Measurements from ENCODE around the gene APOL1.

APOL1 gene

DNA sequence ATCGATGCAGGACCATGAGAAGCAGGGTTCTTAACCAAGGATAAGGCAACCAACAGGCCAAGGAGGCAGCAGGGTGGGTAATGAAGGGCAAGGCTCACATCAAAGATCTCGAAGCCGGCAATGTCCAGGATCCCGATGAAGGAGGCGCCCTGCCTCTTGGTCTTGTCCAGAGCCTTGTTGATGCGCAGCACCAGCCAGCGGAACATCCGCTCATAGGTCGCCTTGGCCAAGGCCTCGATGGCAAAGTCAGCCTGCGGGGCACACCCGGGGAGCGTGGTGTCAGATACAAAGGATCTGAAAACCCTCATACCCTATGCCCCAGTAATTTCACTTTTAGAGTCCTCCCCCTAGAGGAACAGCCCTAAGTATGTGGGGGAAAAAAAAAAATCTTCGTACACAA lies 63.5 kb downstream of the APOL1 start:
- Histone ChIP-seq H3K27me3 (ENCODE audit: insufficient read depth, low read length, poor library complexity) (no peaks in the 10 kb centered on the region), H3K27ac (ENCODE audit: low read length) (no peak overlapping the region), H3K9ac (ENCODE audit: low read depth, low read length) (no peak overlapping the region), H3K4me1 (ENCODE audit: insufficient read depth, low read length) (no peaks in the 10 kb centered on the region), H4K20me1 (ENCODE audit: insufficient read depth, low read length) (peaks cover 3% of the 10 kb centered on the region; the same call in 1 of the 2 replicates), H3K4me2 (ENCODE audit: insufficient read depth, low read length) (no peak overlapping the region), H3K9me3 (ENCODE audit: insufficient read depth, low read length, severe bottlenecking) (no peaks in the 10 kb centered on the region), H2AFZ (ENCODE audit: low read depth, low read length) (no peak overlapping the region), H3K79me2 (ENCODE audit: insufficient read depth, low read length) (no peaks in the 10 kb centered on the region), H3K4me3 (ENCODE audit: low read depth in 1 of 2, low read length in 2 of 2) (no peak overlapping the region), H3K36me3 (ENCODE audit: insufficient read depth, low read length) (peaks cover 95% of the 10 kb centered on the region)
- no peak for TF ChIP-seq EZH2 (IDR thresholded peaks at IDR 0.05; ENCODE audit: borderline replicate concordance, low read depth, low read length, severe bottlenecking)
- TF ChIP-seq, protein P1, sequence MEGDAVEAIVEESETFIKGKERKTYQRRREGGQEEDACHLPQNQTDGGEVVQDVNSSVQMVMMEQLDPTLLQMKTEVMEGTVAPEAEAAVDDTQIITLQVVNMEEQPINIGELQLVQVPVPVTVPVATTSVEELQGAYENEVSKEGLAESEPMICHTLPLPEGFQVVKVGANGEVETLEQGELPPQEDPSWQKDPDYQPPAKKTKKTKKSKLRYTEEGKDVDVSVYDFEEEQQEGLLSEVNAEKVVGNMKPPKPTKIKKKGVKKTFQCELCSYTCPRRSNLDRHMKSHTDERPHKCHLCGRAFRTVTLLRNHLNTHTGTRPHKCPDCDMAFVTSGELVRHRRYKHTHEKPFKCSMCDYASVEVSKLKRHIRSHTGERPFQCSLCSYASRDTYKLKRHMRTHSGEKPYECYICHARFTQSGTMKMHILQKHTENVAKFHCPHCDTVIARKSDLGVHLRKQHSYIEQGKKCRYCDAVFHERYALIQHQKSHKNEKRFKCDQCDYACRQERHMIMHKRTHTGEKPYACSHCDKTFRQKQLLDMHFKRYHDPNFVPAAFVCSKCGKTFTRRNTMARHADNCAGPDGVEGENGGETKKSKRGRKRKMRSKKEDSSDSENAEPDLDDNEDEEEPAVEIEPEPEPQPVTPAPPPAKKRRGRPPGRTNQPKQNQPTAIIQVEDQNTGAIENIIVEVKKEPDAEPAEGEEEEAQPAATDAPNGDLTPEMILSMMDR (IDR thresholded peaks at IDR 0.05; ENCODE audit: borderline replicate concordance, extremely low read depth, low read length, poor library complexity, severe bottlenecking): no peak
- DNase-seq (no peak), ATAC-seq (ENCODE audit: insufficient read depth, low read depth) (no peak)
